Neural cell (in vitro differentiated cells): ENCODE results near the gene PDC. TPM values are rescaled to one million over a fixed set of nuclear protein-coding genes. Genes with fewer than 3 reads are reported as not detected.

Experiments used
- H2AFZ ChIP-seq: fragments of 200-600, 300-800 bp; sonication (generic), shearing (Covaris generic); 2 replicates; pipeline ENCODE4 v1.6.0; 2014; ENCODE audit warnings: low read depth, mild to moderate bottlenecking, antibody characterized with exemption, low read length, moderate library complexity
- H3F3A ChIP-seq: fragments of 200-600 bp; shearing (Covaris generic); 2 replicates; pipeline ENCODE4 v1.6.1; 2016; ENCODE audit warnings: mild to moderate bottlenecking, moderate library complexity, mixed read lengths, antibody characterized with exemption, low read length; ENCODE audit not compliant: insufficient read depth, poor library complexity, severe bottlenecking
- H3K27ac ChIP-seq: fragments of 200-600, 300-800 bp; sonication (generic), shearing (Covaris generic); 2 replicates; pipeline ENCODE4 v1.5.1; 2014; ENCODE audit warnings: mild to moderate bottlenecking, low read length, moderate library complexity
- H3K27me3 ChIP-seq: fragments of 300-800, 200-600 bp; sonication (generic), shearing (Covaris generic); 2 replicates; pipeline ENCODE4 v1.6.0; 2014; ENCODE audit warnings: mild to moderate bottlenecking, low read depth, low read length, moderate library complexity; ENCODE audit not compliant: insufficient read depth
- H3K36me3 ChIP-seq: fragments of 300-800, 200-600 bp; sonication (generic), shearing (Covaris generic); 2 replicates; pipeline ENCODE4 v1.5.1; 2014; ENCODE audit warnings: mild to moderate bottlenecking, antibody characterized with exemption, low read length, moderate library complexity; ENCODE audit not compliant: insufficient read depth
- H3K4me2 ChIP-seq: fragments of 300-800, 200-600 bp; sonication (generic), shearing (Covaris generic); 2 replicates; pipeline ENCODE4 v1.6.0; 2014; ENCODE audit warnings: mild to moderate bottlenecking, low read length
- H3K4me3 ChIP-seq: fragments of 300-800, 200-600 bp; sonication (generic), shearing (Covaris generic); 2 replicates; pipeline ENCODE4 v1.5.1; 2014; ENCODE audit warnings: mild to moderate bottlenecking, low read length, moderate library complexity
- H3K79me2 ChIP-seq: fragments of 200-600 bp; shearing (Covaris generic); replicated peaks from 2 replicates; pipeline ENCODE4 v1.6.0; 2014; ENCODE audit warnings: mild to moderate bottlenecking, low read length, moderate library complexity; ENCODE audit not compliant: insufficient read depth
- H3K9ac ChIP-seq: fragments of 300-800, 200-600 bp; sonication (generic), shearing (Covaris generic); 2 replicates; pipeline ENCODE4 v1.6.1; 2016; ENCODE audit warnings: mild to moderate bottlenecking, low read length, mixed read lengths
- H3K9me2 ChIP-seq: fragments of 200-600 bp; shearing (Covaris generic); 2 replicates; pipeline ENCODE4 v1.6.1; 2016; ENCODE audit warnings: mild to moderate bottlenecking, low read length, mixed read lengths; ENCODE audit not compliant: insufficient read depth
- H3K9me3 ChIP-seq: fragments of 200-600, 300-800 bp; sonication (generic), shearing (Covaris generic); 2 replicates; pipeline ENCODE4 v1.6.1; 2016; ENCODE audit warnings: mild to moderate bottlenecking, mixed run types, low read length, moderate library complexity, mixed read lengths
- H4K20me1 ChIP-seq: fragments of 200-600 bp; shearing (Covaris generic); 2 replicates; pipeline ENCODE4 v1.6.1; 2016; ENCODE audit warnings: mild to moderate bottlenecking, mixed run types; ENCODE audit not compliant: insufficient read depth
- EP300 ChIP-seq: fragments of 450-650 bp; conservative IDR thresholded peaks from 2 replicates; pipeline ENCODE4 v1.6.1; 2014; ENCODE audit warnings: antibody characterized with exemption, mild to moderate bottlenecking, moderate library complexity; ENCODE audit not compliant: poor library complexity, severe bottlenecking
- EZH2 ChIP-seq: fragments of 200-600, 300-800 bp; shearing (Covaris generic), sonication (generic); IDR thresholded peaks from 2 replicates; pipeline ENCODE4 v1.6.1; 2014; ENCODE audit warnings: antibody characterized with exemption, low read length, borderline replicate concordance, mild to moderate bottlenecking; ENCODE audit not compliant: insufficient read depth, poor library complexity, severe bottlenecking
- MXI1 ChIP-seq: fragments of 450-650 bp; conservative IDR thresholded peaks from 2 replicates; pipeline ENCODE4 v1.6.1; 2014; ENCODE audit warnings: antibody characterized with exemption, mild to moderate bottlenecking; ENCODE audit not compliant: poor library complexity, severe bottlenecking
- POLR2AphosphoS5 ChIP-seq: IDR thresholded peaks from 2 replicates; pipeline ENCODE4 v1.6.1; 2012
- RAD21 ChIP-seq: fragments of 450-650 bp; conservative IDR thresholded peaks from 2 replicates; pipeline ENCODE4 v1.6.1; 2014; ENCODE audit warnings: antibody characterized with exemption, mild to moderate bottlenecking, moderate library complexity
- SMC3 ChIP-seq: fragments of 450-650 bp; conservative IDR thresholded peaks from 2 replicates; pipeline ENCODE4 v1.6.1; 2014; ENCODE audit warnings: antibody characterized with exemption, mild to moderate bottlenecking, moderate library complexity; ENCODE audit not compliant: poor library complexity
- TAF1 ChIP-seq: IDR thresholded peaks from 2 replicates; pipeline ENCODE4 v1.6.1; 2012; ENCODE audit warnings: low read depth
- polyA plus RNA-seq: library from polyadenylated mRNA; depleted of rRNA; stranded (reverse); fragments of >200 nt; gene quantifications from 2 replicates; pipeline ENCODE4 v1.2.3, GENCODE V29; 2014
- TF ChIP-seq, protein P1 (sequence below): IDR thresholded peaks from 2 replicates; pipeline ENCODE4 v1.6.1; 2012; ENCODE audit warnings: borderline replicate concordance
- TF ChIP-seq, protein P2 (sequence below): fragments of 450-650 bp; IDR thresholded peaks from 2 replicates; pipeline ENCODE4 v1.5.1; 2014; ENCODE audit warnings: antibody characterized with exemption, mild to moderate bottlenecking, moderate library complexity; ENCODE audit not compliant: poor library complexity, severe bottlenecking

PDC gene
- polyA plus RNA-seq, 1 donor from 2014 or later: not detected

GRCh38 chr1:186499571-186499970, 38.7 kb upstream of the PDC start:
- H3K4me3 ChIP-seq: no peak overlapping the region

GRCh38 chr1:186498695-186499389, 37.9 kb upstream of the PDC start:
- H3K27ac ChIP-seq: no peak overlapping the region
- no peaks in the 10 kb centered on the region for H4K20me1 ChIP-seq
- H3K9ac ChIP-seq: no peak overlapping the region
- H3K4me2 ChIP-seq: no peak overlapping the region
- H3K4me3 ChIP-seq: no peak overlapping the region
- no peaks in the 10 kb centered on the region for H3F3A ChIP-seq
- no peaks in the 10 kb centered on the region for H3K9me2 ChIP-seq
- no peak overlapping the region for H2AFZ ChIP-seq
- no peaks in the 10 kb centered on the region for H3K36me3 ChIP-seq
- no peaks in the 10 kb centered on the region for H3K27me3 ChIP-seq
- no peaks in the 10 kb centered on the region for H3K79me2 ChIP-seq
- TF ChIP-seq EP300: no peak
- H3K9me3 ChIP-seq: no peaks in the 10 kb centered on the region

More at GRCh38 chr1:186499571-186499970, 38.7 kb upstream of the PDC start:
- H3F3A ChIP-seq: no peaks in the 10 kb centered on the region
- H3K9me2 ChIP-seq: no peaks in the 10 kb centered on the region
- H3K4me2 ChIP-seq: no peak overlapping the region
- no peaks in the 10 kb centered on the region for H4K20me1 ChIP-seq
- H3K79me2 ChIP-seq: no peaks in the 10 kb centered on the region
- no peak for TF ChIP-seq TAF1
- TF ChIP-seq, protein P1, sequence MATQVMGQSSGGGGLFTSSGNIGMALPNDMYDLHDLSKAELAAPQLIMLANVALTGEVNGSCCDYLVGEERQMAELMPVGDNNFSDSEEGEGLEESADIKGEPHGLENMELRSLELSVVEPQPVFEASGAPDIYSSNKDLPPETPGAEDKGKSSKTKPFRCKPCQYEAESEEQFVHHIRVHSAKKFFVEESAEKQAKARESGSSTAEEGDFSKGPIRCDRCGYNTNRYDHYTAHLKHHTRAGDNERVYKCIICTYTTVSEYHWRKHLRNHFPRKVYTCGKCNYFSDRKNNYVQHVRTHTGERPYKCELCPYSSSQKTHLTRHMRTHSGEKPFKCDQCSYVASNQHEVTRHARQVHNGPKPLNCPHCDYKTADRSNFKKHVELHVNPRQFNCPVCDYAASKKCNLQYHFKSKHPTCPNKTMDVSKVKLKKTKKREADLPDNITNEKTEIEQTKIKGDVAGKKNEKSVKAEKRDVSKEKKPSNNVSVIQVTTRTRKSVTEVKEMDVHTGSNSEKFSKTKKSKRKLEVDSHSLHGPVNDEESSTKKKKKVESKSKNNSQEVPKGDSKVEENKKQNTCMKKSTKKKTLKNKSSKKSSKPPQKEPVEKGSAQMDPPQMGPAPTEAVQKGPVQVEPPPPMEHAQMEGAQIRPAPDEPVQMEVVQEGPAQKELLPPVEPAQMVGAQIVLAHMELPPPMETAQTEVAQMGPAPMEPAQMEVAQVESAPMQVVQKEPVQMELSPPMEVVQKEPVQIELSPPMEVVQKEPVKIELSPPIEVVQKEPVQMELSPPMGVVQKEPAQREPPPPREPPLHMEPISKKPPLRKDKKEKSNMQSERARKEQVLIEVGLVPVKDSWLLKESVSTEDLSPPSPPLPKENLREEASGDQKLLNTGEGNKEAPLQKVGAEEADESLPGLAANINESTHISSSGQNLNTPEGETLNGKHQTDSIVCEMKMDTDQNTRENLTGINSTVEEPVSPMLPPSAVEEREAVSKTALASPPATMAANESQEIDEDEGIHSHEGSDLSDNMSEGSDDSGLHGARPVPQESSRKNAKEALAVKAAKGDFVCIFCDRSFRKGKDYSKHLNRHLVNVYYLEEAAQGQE: no peak
- no peak for TF ChIP-seq POLR2AphosphoS5
- TF ChIP-seq, protein P2, sequence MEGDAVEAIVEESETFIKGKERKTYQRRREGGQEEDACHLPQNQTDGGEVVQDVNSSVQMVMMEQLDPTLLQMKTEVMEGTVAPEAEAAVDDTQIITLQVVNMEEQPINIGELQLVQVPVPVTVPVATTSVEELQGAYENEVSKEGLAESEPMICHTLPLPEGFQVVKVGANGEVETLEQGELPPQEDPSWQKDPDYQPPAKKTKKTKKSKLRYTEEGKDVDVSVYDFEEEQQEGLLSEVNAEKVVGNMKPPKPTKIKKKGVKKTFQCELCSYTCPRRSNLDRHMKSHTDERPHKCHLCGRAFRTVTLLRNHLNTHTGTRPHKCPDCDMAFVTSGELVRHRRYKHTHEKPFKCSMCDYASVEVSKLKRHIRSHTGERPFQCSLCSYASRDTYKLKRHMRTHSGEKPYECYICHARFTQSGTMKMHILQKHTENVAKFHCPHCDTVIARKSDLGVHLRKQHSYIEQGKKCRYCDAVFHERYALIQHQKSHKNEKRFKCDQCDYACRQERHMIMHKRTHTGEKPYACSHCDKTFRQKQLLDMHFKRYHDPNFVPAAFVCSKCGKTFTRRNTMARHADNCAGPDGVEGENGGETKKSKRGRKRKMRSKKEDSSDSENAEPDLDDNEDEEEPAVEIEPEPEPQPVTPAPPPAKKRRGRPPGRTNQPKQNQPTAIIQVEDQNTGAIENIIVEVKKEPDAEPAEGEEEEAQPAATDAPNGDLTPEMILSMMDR: no peak
- TF ChIP-seq MXI1: no peak
- TF ChIP-seq EZH2: no peak
- TF ChIP-seq RAD21: no peak
- TF ChIP-seq EP300: no peak
- TF ChIP-seq SMC3: no peak
- no peaks in the 10 kb centered on the region for H3K36me3 ChIP-seq
- no peaks in the 10 kb centered on the region for H3K27me3 ChIP-seq
- no peaks in the 10 kb centered on the region for H3K9me3 ChIP-seq
- no peak overlapping the region for H3K9ac ChIP-seq
- no peak overlapping the region for H3K27ac ChIP-seq
- H2AFZ ChIP-seq: no peak overlapping the region

DNA sequence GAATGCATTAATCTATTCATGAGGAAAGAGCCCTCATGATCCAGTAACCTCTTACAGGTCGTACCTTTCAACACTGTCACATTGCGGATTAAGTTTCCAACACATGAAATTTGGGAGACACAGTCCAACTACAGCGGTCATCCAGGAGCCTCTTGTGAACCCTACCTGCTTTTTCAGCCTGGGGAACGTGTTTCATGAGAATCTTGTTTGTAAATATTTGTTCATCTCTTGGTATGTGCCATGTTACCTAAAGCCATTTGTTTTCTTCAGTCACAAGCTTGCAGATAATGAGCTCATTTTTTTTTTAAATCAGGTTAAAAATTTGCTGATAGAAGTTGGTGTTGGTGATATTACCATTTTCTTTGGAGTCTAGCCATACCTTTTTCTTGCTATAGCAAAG, 37.2 kb upstream of the PDC start:
- no peak overlapping the region for H2AFZ ChIP-seq
- TF ChIP-seq POLR2AphosphoS5 (no peak), TAF1 (no peak), EZH2 (no peak), SMC3 (no peak)
- H3K79me2 ChIP-seq: no peaks in the 10 kb centered on the region
- H3K27ac ChIP-seq: no peak overlapping the region
- H3K4me2 ChIP-seq: no peak overlapping the region
- H3K9me2 ChIP-seq: no peaks in the 10 kb centered on the region
- no peaks in the 10 kb centered on the region for H3F3A ChIP-seq
- H4K20me1 ChIP-seq: no peaks in the 10 kb centered on the region
- no peak overlapping the region for H3K9ac ChIP-seq
- H3K27me3 ChIP-seq: no peaks in the 10 kb centered on the region
- H3K36me3 ChIP-seq: no peaks in the 10 kb centered on the region
- no peaks in the 10 kb centered on the region for H3K9me3 ChIP-seq
- H3K4me3 ChIP-seq: no peak overlapping the region
